Measurements from ENCODE around the gene CXorf38.

DNA sequence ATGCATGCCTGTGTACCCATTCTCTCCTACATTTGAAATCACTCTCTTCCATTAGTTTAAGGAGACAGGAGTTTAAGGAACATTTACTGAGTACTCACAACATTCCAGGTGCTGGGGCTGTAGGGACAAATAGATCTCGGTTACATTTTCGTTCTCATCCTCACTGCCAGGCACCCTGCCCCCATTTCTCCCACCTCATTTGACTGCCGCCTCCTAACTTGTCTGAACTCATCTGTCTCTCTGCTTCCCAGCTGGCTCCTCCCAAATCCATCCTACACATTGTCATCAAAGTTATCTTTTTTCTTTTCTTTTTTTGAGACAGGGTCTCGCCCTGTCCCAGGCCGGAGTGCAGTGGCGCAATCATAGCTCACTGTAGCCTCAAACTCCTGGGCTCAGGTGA lies 43.9 kb downstream of the CXorf38 start:
- TF ChIP-seq POLR2A (IDR thresholded peaks at IDR 0.05) (no peak), CTCF (IDR thresholded peaks at IDR 0.05) (no peak)
